ENCODE data around the gene GDI1. TPM values are rescaled to one million over a fixed set of nuclear protein-coding genes. Genes with fewer than 3 reads are reported as not detected.

GDI1 gene
- total and polyA plus RNA-seq, 9 of the 15 experiments (the other 6 are each of a cell fraction or from before 2014, with no cell fraction given), result 0.97 to 82.6 (median 37.5) TPM

DNA sequence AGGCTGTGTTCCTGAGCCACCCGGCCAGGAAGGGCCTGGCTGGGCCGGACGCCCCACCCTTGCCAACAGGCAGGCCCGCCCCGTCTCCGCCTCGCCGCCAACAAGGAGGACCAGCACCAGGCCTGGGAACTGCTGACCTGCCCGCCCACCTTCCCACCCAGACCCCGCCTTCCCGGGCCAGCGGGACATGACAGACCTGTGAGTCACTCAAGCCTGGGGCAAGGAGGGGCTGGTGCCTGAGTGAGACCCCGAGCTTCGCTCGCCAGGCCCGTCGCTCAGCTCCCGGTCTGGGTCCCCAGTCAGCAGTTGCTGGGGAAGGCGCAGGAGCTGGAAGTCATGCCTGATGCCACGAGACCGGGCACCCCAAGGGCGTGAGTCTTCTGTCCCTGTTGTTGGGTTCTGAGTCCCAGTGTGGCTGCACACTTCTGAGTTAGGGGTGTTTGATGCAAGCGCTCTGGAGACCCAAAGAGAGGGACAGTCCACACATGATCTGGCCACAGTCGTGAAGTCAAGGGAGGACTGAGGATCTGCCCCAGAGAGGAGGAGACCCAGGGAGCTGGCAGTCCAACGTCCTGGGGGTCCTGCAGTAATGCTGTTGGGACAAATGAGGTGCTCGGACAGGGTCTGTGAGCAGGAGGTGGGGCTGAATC is 27.6 kb upstream of the GDI1 start, which contains the start of gene DNASE1L1 (continued):
- TF ChIP-seq, protein P1, sequence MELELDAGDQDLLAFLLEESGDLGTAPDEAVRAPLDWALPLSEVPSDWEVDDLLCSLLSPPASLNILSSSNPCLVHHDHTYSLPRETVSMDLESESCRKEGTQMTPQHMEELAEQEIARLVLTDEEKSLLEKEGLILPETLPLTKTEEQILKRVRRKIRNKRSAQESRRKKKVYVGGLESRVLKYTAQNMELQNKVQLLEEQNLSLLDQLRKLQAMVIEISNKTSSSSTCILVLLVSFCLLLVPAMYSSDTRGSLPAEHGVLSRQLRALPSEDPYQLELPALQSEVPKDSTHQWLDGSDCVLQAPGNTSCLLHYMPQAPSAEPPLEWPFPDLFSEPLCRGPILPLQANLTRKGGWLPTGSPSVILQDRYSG (tag; conservative IDR thresholded peaks at IDR 0.05; ENCODE audit: low read depth), result no peak
- TF ChIP-seq, protein P2, sequence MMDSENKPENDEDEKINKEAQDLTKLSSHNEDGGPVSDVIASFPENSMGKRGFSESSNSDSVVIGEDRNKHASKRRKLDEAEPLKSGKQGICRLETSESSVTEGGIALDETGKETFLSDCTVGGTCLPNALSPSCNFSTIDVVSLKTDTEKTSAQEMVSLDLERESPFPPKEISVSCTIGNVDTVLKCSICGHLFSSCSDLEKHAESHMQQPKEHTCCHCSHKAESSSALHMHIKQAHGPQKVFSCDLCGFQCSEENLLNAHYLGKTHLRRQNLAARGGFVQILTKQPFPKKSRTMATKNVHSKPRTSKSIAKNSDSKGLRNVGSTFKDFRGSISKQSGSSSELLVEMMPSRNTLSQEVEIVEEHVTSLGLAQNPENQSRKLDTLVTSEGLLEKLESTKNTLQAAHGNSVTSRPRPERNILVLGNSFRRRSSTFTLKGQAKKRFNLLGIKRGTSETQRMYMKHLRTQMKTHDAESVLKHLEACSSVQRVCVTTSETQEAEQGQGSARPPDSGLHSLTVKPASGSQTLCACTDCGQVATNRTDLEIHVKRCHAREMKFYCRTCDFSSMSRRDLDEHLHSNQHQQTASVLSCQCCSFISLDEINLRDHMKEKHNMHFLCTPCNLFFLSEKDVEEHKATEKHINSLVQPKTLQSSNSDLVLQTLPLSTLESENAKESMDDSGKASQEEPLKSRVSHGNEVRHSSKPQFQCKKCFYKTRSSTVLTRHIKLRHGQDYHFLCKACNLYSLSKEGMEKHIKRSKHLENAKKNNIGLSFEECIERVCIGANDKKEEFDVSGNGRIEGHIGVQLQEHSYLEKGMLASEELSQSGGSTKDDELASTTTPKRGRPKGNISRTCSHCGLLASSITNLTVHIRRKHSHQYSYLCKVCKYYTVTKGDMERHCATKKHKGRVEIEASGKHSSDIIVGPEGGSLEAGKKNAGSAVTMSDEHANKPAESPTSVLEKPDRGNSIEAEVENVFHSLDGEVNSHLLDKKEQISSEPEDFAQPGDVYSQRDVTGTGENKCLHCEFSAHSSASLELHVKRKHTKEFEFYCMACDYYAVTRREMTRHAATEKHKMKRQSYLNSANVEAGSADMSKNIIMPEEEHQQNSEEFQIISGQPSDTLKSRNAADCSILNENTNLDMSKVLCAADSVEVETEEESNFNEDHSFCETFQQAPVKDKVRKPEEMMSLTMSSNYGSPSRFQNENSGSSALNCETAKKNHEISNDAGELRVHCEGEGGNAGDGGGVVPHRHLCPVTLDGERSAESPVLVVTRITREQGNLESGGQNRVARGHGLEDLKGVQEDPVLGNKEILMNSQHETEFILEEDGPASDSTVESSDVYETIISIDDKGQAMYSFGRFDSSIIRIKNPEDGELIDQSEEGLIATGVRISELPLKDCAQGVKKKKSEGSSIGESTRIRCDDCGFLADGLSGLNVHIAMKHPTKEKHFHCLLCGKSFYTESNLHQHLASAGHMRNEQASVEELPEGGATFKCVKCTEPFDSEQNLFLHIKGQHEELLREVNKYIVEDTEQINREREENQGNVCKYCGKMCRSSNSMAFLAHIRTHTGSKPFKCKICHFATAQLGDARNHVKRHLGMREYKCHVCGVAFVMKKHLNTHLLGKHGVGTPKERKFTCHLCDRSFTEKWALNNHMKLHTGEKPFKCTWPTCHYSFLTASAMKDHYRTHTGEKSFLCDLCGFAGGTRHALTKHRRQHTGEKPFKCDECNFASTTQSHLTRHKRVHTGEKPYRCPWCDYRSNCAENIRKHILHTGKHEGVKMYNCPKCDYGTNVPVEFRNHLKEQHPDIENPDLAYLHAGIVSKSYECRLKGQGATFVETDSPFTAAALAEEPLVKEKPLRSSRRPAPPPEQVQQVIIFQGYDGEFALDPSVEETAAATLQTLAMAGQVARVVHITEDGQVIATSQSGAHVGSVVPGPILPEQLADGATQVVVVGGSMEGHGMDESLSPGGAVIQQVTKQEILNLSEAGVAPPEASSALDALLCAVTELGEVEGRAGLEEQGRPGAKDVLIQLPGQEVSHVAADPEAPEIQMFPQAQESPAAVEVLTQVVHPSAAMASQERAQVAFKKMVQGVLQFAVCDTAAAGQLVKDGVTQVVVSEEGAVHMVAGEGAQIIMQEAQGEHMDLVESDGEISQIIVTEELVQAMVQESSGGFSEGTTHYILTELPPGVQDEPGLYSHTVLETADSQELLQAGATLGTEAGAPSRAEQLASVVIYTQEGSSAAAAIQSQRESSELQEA (IDR thresholded peaks at IDR 0.05; ENCODE audit: low read depth), result no peak
- TF ChIP-seq DPF2 (IDR thresholded peaks at IDR 0.05) (peak; percentile 70; the same call in 1 of the 2 replicates), GATAD2B (IDR thresholded peaks at IDR 0.05; ENCODE audit: borderline replicate concordance) (no peak), CBX1 (IDR thresholded peaks at IDR 0.05; ENCODE audit: low read depth) (peak; percentile 26; the same call in 1 of the 2 replicates), RBM17 (IDR thresholded peaks at IDR 0.05; ENCODE audit: borderline replicate concordance, low read depth, low read length) (no peak), CBX2 (IDR thresholded peaks at IDR 0.05; ENCODE audit: insufficient read depth, low read length, poor library complexity, severe bottlenecking) (no peak)
- TF ChIP-seq, protein P3, sequence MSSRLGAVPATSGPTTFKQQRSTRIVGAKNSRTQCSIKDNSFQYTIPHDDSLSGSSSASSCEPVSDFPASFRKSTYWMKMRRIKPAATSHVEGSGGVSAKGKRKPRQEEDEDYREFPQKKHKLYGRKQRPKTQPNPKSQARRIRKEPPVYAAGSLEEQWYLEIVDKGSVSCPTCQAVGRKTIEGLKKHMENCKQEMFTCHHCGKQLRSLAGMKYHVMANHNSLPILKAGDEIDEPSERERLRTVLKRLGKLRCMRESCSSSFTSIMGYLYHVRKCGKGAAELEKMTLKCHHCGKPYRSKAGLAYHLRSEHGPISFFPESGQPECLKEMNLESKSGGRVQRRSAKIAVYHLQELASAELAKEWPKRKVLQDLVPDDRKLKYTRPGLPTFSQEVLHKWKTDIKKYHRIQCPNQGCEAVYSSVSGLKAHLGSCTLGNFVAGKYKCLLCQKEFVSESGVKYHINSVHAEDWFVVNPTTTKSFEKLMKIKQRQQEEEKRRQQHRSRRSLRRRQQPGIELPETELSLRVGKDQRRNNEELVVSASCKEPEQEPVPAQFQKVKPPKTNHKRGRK (tag; IDR thresholded peaks at IDR 0.05), result no peak
